ENCODE measurements around the gene WASF3.

GRCh38 chr13:26710166-26710565, 152.7 kb downstream of the WASF3 start:
- TF ChIP-seq, protein P1, sequence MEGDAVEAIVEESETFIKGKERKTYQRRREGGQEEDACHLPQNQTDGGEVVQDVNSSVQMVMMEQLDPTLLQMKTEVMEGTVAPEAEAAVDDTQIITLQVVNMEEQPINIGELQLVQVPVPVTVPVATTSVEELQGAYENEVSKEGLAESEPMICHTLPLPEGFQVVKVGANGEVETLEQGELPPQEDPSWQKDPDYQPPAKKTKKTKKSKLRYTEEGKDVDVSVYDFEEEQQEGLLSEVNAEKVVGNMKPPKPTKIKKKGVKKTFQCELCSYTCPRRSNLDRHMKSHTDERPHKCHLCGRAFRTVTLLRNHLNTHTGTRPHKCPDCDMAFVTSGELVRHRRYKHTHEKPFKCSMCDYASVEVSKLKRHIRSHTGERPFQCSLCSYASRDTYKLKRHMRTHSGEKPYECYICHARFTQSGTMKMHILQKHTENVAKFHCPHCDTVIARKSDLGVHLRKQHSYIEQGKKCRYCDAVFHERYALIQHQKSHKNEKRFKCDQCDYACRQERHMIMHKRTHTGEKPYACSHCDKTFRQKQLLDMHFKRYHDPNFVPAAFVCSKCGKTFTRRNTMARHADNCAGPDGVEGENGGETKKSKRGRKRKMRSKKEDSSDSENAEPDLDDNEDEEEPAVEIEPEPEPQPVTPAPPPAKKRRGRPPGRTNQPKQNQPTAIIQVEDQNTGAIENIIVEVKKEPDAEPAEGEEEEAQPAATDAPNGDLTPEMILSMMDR (IDR thresholded peaks at IDR 0.05; ENCODE audit: low read depth, low read length, poor library complexity, severe bottlenecking), result no peak
- TF ChIP-seq EZH2phosphoT487 (IDR thresholded peaks at IDR 0.05; ENCODE audit: borderline replicate concordance, low read length), result no peak
